Measurements from ENCODE around the gene TNNT2. TPM values are rescaled to one million over a fixed set of nuclear protein-coding genes. Genes with fewer than 3 reads are reported as not detected.
A peak's percentile ranks its signal among the peaks of the same experiment; 100 is the strongest.

TNNT2 gene
- total RNA-seq, 1 donor from 2014 or later: 8,708 TPM

GRCh38 chr1:201317551-201317950, 59.9 kb downstream of the TNNT2 start:
- H3K36me3 ChIP-seq: no peaks in the 10 kb centered on the region
- H3K27ac ChIP-seq (replicated peaks): no peak overlapping the region
- H3K4me3 ChIP-seq: no peak overlapping the region
- H3K4me1 ChIP-seq: no peaks in the 10 kb centered on the region
- no peak for DNase-seq
- H3K27me3 ChIP-seq (ENCODE audit: low read depth): peaks cover 20% of the 10 kb centered on the region
- intact Hi-C loops (cut with micrococcal nuclease): no loop called here
- H3K9me3 ChIP-seq (replicated peaks): no peaks in the 10 kb centered on the region
- TF ChIP-seq CTCF (IDR thresholded peaks at IDR 0.05; ENCODE audit: borderline replicate concordance): no peak

GRCh38 chr1:201316556-201316955, 60.9 kb downstream of the TNNT2 start:
- no peaks in the 10 kb centered on the region for H3K36me3 ChIP-seq
- no peaks in the 10 kb centered on the region for H3K9me3 ChIP-seq (replicated peaks)
- peaks cover 3% of the 10 kb centered on the region for H3K4me1 ChIP-seq
- TF ChIP-seq CTCF (IDR thresholded peaks at IDR 0.05; ENCODE audit: borderline replicate concordance): no peak
- no peak overlapping the region for H3K4me3 ChIP-seq
- intact Hi-C loops (cut with micrococcal nuclease): no loop called here
- peaks cover 20% of the 10 kb centered on the region for H3K27me3 ChIP-seq (ENCODE audit: low read depth)
- H3K27ac ChIP-seq (replicated peaks): no peak overlapping the region
- no peak for DNase-seq

- Histone ChIP-seq H3K36me3 (no peaks in the 10 kb centered on the region), H3K27ac (replicated peaks) (no peak overlapping the region), H3K4me3 (no peak overlapping the region), H3K4me1 (peaks cover 37% of the 10 kb centered on the region), H3K9me3 (replicated peaks) (no peaks in the 10 kb centered on the region), H3K27me3 (ENCODE audit: low read depth) (peaks cover 20% of the 10 kb centered on the region)
- TF ChIP-seq CTCF (IDR thresholded peaks at IDR 0.05; ENCODE audit: borderline replicate concordance): no peak
- intact Hi-C loops (cut with micrococcal nuclease): no loop called here
- DNase-seq: no peak
Measured at GRCh38 chr1:201313086-201313485, 64.4 kb downstream of the TNNT2 start.

- DNase-seq: no peak
- H3K27ac ChIP-seq (replicated peaks): no peak overlapping the region
- H3K27me3 ChIP-seq (ENCODE audit: low read depth): peaks cover 20% of the 10 kb centered on the region
- no peak for TF ChIP-seq CTCF (IDR thresholded peaks at IDR 0.05; ENCODE audit: borderline replicate concordance)
- H3K4me3 ChIP-seq: no peak overlapping the region
- H3K36me3 ChIP-seq: no peaks in the 10 kb centered on the region
- peaks cover 44% of the 10 kb centered on the region for H3K4me1 ChIP-seq
- no peaks in the 10 kb centered on the region for H3K9me3 ChIP-seq (replicated peaks)
- intact Hi-C loops (cut with micrococcal nuclease): no loop called here
Measured at GRCh38 chr1:201312298-201312697, 65.2 kb downstream of the TNNT2 start.

GRCh38 chr1:201311356-201312011, 66.0 kb downstream of the TNNT2 start:
- no peak for TF ChIP-seq CTCF (IDR thresholded peaks at IDR 0.05; ENCODE audit: borderline replicate concordance)
- H3K9me3 ChIP-seq (replicated peaks): no peaks in the 10 kb centered on the region
- peak overlapping the region; percentile 57 for H3K27ac ChIP-seq (replicated peaks)
- H3K27me3 ChIP-seq (ENCODE audit: low read depth): peaks cover 20% of the 10 kb centered on the region
- no peak overlapping the region for H3K4me3 ChIP-seq
- no peaks in the 10 kb centered on the region for H3K36me3 ChIP-seq
- intact Hi-C loops (cut with micrococcal nuclease): no loop called here
- peaks cover 45% of the 10 kb centered on the region for H3K4me1 ChIP-seq
- no peak for DNase-seq

All from left ventricle myocardium inferior (tissue), 1 donor.